GM13976 (cell line): ENCODE results near the gene BRI3.
A peak's percentile ranks its signal among the peaks of the same experiment; 100 is the strongest.

Experiments used
- DNase-seq: peaks from one replicate; pipeline ENCODE4 v3.0.0; 2012; ENCODE audit warnings: low spot score
- CTCF ChIP-seq: IDR thresholded peaks from 2 replicates; pipeline ENCODE4 v1.5.1; 2012; ENCODE audit warnings: borderline replicate concordance, mild to moderate bottlenecking; ENCODE audit not compliant: insufficient read depth; ENCODE audit errors: extremely low read depth, missing control alignments, control extremely low read depth
- in situ Hi-C: fragments of 300-500 bp; cut with MboI; formaldehyde crosslinking; loops from one replicate; pipeline ENCODE4 v1.12.0; 2022; ENCODE audit warnings: low sequenced_read_pairs, mixed read lengths, inconsistent platforms; ENCODE audit not compliant: unreplicated experiment

Gene BRI3

GRCh38 chr7:98251601-98252424 is 29.7 kb upstream of the BRI3 start, which contains the start of gene TECPR1:
TECPR1 (minus strand) TSS chr7:98252232; CDS start chr7:98246146, 6,086 bp downstream.
- in situ Hi-C loops, result no loop called here
- no peak for TF ChIP-seq CTCF
- peak; percentile 100 for DNase-seq

- no peak for TF ChIP-seq CTCF
- in situ Hi-C loops, result no loop called here
- no peak for DNase-seq
These were observed 28.9 kb upstream of the BRI3 start for GRCh38 chr7:98252425-98253054.

GRCh38 chr7:98254516-98254915 is 27.0 kb upstream of the BRI3 start:
- DNase-seq, result no peak
- in situ Hi-C loops, result no loop called here
- no peak for TF ChIP-seq CTCF

- TF ChIP-seq CTCF, result no peak
- no peak for DNase-seq
- in situ Hi-C loops, result no loop called here
These were observed 26.4 kb upstream of the BRI3 start for GRCh38 chr7:98254951-98255610.

- in situ Hi-C loops, result no loop called here
- DNase-seq, result no peak
These were observed 25.1 kb upstream of the BRI3 start for GRCh38 chr7:98256431-98256830.

GRCh38 chr7:98257701-98258100 is 23.8 kb upstream of the BRI3 start:
- in situ Hi-C loops, result no loop called here
- DNase-seq, result no peak
- TF ChIP-seq CTCF, result no peak

More at GRCh38 chr7:98256431-98256830, 25.1 kb upstream of the BRI3 start:
- no peak for TF ChIP-seq CTCF
